Osteocyte (in vitro differentiated cells): ENCODE results near the gene SAC3D1. TPM values are rescaled to one million over a fixed set of nuclear protein-coding genes. Genes with fewer than 3 reads are reported as not detected.
A peak's percentile ranks its signal among the peaks of the same experiment; 100 is the strongest.

Experiments
- DNase-seq: peaks from one replicate; pipeline ENCODE4 v3.0.0; 2021; ENCODE audit warnings: mixed read lengths; ENCODE audit not compliant: unreplicated experiment; ENCODE audit errors: extremely low spot score
- H3K27ac Mint-ChIP-seq: one replicate; pipeline ENCODE4 v1.8.0; 2021; ENCODE audit warnings: mild to moderate bottlenecking, mixed read lengths; ENCODE audit not compliant: unreplicated experiment
- H3K27me3 Mint-ChIP-seq: one replicate; pipeline ENCODE4 v1.8.0; 2021; ENCODE audit warnings: mixed read lengths; ENCODE audit not compliant: unreplicated experiment
- H3K36me3 Mint-ChIP-seq: one replicate; pipeline ENCODE4 v1.8.0; 2021; ENCODE audit warnings: mixed read lengths; ENCODE audit not compliant: unreplicated experiment
- H3K4me1 Mint-ChIP-seq: one replicate; pipeline ENCODE4 v1.8.0; 2021; ENCODE audit warnings: mixed read lengths; ENCODE audit not compliant: unreplicated experiment
- H3K4me3 Mint-ChIP-seq: one replicate; pipeline ENCODE4 v1.8.0; 2021; ENCODE audit warnings: mild to moderate bottlenecking, moderate library complexity, mixed read lengths; ENCODE audit not compliant: unreplicated experiment
- H3K9me3 Mint-ChIP-seq: one replicate; pipeline ENCODE4 v1.8.0; 2021; ENCODE audit warnings: mixed read lengths; ENCODE audit not compliant: unreplicated experiment
- CTCF ChIP-seq: fragments of 200-600 bp; sonication (generic); IDR thresholded peaks from 2 replicates; pipeline ENCODE4 v1.5.0; 2021; ENCODE audit warnings: antibody characterized with exemption, mild to moderate bottlenecking, moderate library complexity
- total RNA-seq: library from RNA; stranded (reverse); gene quantifications from 2 replicates; pipeline ENCODE4 v1.2.1, GENCODE V29; 2021

The SAC3D1 gene
- total RNA-seq, 1 donor from 2014 or later: 15.0 TPM

GRCh38 chr11:65026810-65027209 is 14.2 kb upstream of the SAC3D1 start:
- peak overlapping the region; percentile 84 for H3K4me3 Mint-ChIP-seq
- H3K4me1 Mint-ChIP-seq: peaks cover 16% of the 10 kb centered on the region
- DNase-seq: no peak
- H3K9me3 Mint-ChIP-seq: no peaks in the 10 kb centered on the region
- no peaks in the 10 kb centered on the region for H3K27me3 Mint-ChIP-seq
- H3K36me3 Mint-ChIP-seq: peaks cover under 1% of the 10 kb centered on the region
- peak overlapping the region; percentile 83 for H3K27ac Mint-ChIP-seq
- no peak for TF ChIP-seq CTCF

DNA sequence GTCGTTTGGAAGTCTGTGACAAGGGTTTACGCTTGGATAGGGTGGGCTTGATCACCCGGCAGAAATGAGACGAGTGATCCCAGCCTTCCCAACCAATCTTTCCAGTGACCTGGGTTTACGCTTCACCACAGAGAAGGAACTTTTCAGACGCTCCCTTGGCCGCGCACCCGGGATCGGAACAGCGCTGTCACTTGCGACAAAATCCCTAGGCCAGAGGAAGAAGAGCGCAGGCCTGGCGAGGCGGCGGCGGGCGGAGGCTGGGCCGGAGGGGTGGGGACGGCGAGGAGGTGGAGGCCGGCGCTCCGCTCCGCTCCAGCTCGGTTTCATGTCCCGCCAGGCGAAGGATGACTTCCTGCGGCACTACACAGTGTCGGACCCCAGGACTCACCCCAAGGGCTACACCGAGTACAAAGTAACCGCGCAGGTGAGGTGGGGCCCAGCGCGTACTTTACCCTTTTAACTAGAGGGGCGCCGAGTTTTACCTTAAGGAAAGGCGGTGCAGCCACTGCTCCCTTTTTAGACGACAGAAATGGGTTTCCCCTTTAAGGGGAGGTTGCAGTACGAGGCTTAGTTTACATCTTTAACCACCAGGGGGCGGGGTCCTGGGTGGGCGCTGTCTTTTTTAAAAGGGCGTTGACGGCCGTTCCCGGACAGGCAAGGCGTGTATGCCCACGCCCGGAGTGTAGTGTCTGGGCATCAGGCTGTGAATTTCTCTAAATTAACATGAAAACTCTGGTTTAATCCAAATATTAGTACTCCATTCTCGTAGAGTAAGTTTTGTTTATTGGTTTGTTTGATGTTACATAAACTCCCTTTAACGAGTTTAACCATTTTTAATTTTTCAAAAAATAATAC is 13.6 kb upstream of the SAC3D1 start, which contains the start of gene SNX15:
SNX15 (plus strand) TSS at position 227 of the 855 bp plus-strand sequence; CDS start at position 326, 99 bp downstream.
- DNase-seq: peak; percentile 97
- peaks cover 2% of the 10 kb centered on the region for H3K36me3 Mint-ChIP-seq
- H3K4me3 Mint-ChIP-seq: peak within 1 kb of the TSS; percentile 84
- no peaks in the 10 kb centered on the region for H3K9me3 Mint-ChIP-seq
- TF ChIP-seq CTCF: peak; percentile 91
- H3K27ac Mint-ChIP-seq: peak within 1 kb of the TSS; percentile 83
- no peaks in the 10 kb centered on the region for H3K27me3 Mint-ChIP-seq
- peaks cover 16% of the 10 kb centered on the region for H3K4me1 Mint-ChIP-seq

DNA sequence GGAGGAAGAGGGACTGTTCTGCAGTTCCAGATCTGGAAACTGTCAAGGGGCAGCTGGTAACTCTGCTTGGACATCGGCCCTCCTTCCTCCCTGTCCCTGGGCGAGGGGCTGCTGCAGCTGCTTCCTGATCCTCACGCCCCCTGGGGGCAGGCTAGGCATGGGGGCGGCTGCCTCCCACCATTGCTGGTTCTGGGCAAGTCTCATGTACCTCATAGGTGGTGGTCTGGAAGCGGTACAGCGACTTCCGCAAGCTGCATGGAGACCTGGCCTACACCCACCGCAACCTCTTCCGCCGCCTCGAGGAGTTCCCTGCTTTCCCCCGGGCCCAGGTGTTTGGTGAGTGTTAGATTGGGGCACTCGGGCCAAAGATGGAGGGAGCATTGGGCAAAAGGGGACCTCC is 8.8 kb upstream of the SAC3D1 start:
- no peak for TF ChIP-seq CTCF
- H3K4me3 Mint-ChIP-seq: no peak overlapping the region
- no peaks in the 10 kb centered on the region for H3K9me3 Mint-ChIP-seq
- H3K27ac Mint-ChIP-seq: no peak overlapping the region
- H3K36me3 Mint-ChIP-seq: peaks cover 5% of the 10 kb centered on the region
- DNase-seq: no peak
- no peaks in the 10 kb centered on the region for H3K27me3 Mint-ChIP-seq
- H3K4me1 Mint-ChIP-seq: peaks cover 13% of the 10 kb centered on the region

GRCh38 chr11:65034423-65034822 is 6.6 kb upstream of the SAC3D1 start:
- TF ChIP-seq CTCF: no peak
- H3K27me3 Mint-ChIP-seq: no peaks in the 10 kb centered on the region
- no peak overlapping the region for H3K4me3 Mint-ChIP-seq
- H3K4me1 Mint-ChIP-seq: peaks cover 2% of the 10 kb centered on the region
- H3K9me3 Mint-ChIP-seq: no peaks in the 10 kb centered on the region
- peaks cover 7% of the 10 kb centered on the region for H3K36me3 Mint-ChIP-seq
- H3K27ac Mint-ChIP-seq: no peak overlapping the region
- no peak for DNase-seq

DNA sequence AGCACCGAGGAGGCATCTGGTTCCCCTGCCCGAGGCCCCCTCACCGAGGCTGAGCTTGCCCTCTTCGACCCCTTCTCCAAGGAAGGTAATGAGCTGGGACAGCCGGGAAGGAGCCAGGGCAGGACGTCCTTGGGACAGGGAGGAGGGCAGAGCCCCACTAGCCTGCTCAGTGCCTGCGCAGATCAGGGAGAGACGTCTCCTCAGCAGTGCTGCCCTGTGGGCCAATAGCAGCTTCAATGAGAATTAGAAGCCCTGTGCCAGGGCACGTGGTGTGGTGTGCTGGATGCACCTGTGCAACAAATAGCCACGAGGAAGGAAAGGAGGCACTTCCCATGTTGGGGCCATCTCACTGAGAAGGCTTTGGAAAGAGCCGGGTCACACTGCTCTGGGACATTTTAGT is 5.4 kb upstream of the SAC3D1 start:
- Mint-ChIP-seq H3K36me3 (peaks cover 8% of the 10 kb centered on the region), H3K4me1 (peaks cover 3% of the 10 kb centered on the region), H3K27me3 (no peaks in the 10 kb centered on the region), H3K4me3 (no peak overlapping the region), H3K27ac (no peak overlapping the region), H3K9me3 (no peaks in the 10 kb centered on the region)
- no peak for DNase-seq
- no peak for TF ChIP-seq CTCF
